Cardiac muscle cell (in vitro differentiated cells and primary cell): Measurements from ENCODE around the gene HAND2. TPM values are rescaled to one million over a fixed set of nuclear protein-coding genes. Genes with fewer than 3 reads are reported as not detected.

Experiments
- DNase-seq, 2 donors: peaks; one replicate each; pipeline versions ENCODE4 v3.0.0 to v3.0.0-alpha.2; 2010 to 2017; ENCODE audit warnings: low read depth in 1 of 2, low spot score in 1 of 2
- H3K27ac ChIP-seq: fragments of 200-600 bp; sonication (generic); 2 replicates; pipeline ENCODE4 v1.5.1; 2016
- H3K27me3 ChIP-seq: fragments of 200-600 bp; sonication (generic); 2 replicates; pipeline ENCODE4 v1.6.0; 2016; ENCODE audit warnings: control low read depth
- H3K36me3 ChIP-seq: fragments of 200-600 bp; sonication (generic); 2 replicates; pipeline ENCODE4 v1.5.1; 2016; ENCODE audit warnings: control low read depth
- H3K4me1 ChIP-seq: fragments of 200-600 bp; sonication (generic); 2 replicates; pipeline ENCODE4 v1.8.1; 2017; ENCODE audit warnings: low read depth, mild to moderate bottlenecking, mixed run types
- H3K4me3 ChIP-seq: fragments of 200-600 bp; sonication (generic); 2 replicates; pipeline ENCODE4 v1.5.1; 2016; ENCODE audit warnings: mild to moderate bottlenecking
- H3K9me3 ChIP-seq: fragments of 200-600 bp; sonication (generic); 2 replicates; pipeline ENCODE4 v1.5.1; 2017; ENCODE audit warnings: low read depth, mild to moderate bottlenecking, control low read depth
- polyA plus RNA-seq: library from polyadenylated mRNA; unstranded; fragments of >200 nt; fragmentation: Nextera tagmentation; extraction: Ambion mirVana; gene quantifications from 2 replicates; pipeline ENCODE4 v1.2.1, GENCODE V29; 2016
- total RNA-seq: library from RNA; depleted of rRNA; stranded (reverse); fragments of >200 nt; gene quantifications from 2 replicates; pipeline ENCODE4 v1.2.3, GENCODE V29; 2016
- TF ChIP-seq, protein P1 (sequence below): IDR thresholded peaks from 2 replicates; pipeline ENCODE4 v1.5.1; 2012; ENCODE audit warnings: low read depth, mild to moderate bottlenecking, low read length

HAND2 gene
- total and polyA plus RNA-seq, 2 experiments from 2014 or later: 175 to 607 TPM

DNA sequence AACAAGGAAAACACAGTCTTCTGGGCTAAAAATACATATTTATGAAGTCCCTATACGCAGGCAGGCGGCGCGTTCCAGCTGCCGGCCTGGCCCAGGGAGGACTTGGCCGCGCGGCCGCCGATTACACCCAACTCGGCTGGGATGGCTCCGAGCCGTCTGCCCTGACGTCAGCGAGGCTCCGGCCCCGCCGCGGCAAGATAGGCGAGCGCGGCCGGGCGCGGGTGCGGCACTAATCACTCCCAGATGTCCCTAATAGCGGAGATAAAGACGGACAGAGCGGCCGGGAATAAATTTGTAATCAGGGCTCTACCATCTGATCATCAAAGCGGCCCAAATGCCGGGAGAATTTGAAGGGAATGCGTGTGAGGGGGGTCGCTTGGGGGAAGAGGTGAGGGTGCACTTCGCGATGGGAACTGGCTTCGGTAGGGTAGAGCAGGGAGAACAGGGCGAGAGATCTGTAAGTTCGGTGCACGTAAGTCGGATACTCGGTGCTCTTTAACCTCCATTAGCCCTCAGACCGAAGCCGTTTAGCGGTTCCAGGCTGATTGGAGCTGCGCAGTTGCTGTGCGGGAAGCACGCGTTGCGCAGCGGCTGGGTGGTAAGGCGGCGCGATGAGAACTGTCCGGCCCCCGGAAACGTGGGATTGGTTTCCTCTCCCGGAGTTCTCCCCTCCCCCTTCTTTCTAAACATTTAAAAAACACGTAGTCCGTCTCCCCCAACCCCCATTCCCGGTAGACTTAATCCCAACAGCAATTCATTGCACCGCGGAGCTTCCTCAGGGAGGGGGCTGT lies 7.7 kb downstream of the HAND2 start:
- TF ChIP-seq, protein P1, sequence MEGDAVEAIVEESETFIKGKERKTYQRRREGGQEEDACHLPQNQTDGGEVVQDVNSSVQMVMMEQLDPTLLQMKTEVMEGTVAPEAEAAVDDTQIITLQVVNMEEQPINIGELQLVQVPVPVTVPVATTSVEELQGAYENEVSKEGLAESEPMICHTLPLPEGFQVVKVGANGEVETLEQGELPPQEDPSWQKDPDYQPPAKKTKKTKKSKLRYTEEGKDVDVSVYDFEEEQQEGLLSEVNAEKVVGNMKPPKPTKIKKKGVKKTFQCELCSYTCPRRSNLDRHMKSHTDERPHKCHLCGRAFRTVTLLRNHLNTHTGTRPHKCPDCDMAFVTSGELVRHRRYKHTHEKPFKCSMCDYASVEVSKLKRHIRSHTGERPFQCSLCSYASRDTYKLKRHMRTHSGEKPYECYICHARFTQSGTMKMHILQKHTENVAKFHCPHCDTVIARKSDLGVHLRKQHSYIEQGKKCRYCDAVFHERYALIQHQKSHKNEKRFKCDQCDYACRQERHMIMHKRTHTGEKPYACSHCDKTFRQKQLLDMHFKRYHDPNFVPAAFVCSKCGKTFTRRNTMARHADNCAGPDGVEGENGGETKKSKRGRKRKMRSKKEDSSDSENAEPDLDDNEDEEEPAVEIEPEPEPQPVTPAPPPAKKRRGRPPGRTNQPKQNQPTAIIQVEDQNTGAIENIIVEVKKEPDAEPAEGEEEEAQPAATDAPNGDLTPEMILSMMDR: no peak
- Histone ChIP-seq H3K36me3 (peaks cover 32% of the 10 kb centered on the region), H3K27me3 (peaks cover 9% of the 10 kb centered on the region), H3K27ac (peak overlapping the region; percentile 98), H3K4me1 (peaks cover 35% of the 10 kb centered on the region), H3K9me3 (no peaks in the 10 kb centered on the region), H3K4me3 (peak overlapping the region; percentile 96)
- DNase-seq: peak; percentile 94 to 97

DNA sequence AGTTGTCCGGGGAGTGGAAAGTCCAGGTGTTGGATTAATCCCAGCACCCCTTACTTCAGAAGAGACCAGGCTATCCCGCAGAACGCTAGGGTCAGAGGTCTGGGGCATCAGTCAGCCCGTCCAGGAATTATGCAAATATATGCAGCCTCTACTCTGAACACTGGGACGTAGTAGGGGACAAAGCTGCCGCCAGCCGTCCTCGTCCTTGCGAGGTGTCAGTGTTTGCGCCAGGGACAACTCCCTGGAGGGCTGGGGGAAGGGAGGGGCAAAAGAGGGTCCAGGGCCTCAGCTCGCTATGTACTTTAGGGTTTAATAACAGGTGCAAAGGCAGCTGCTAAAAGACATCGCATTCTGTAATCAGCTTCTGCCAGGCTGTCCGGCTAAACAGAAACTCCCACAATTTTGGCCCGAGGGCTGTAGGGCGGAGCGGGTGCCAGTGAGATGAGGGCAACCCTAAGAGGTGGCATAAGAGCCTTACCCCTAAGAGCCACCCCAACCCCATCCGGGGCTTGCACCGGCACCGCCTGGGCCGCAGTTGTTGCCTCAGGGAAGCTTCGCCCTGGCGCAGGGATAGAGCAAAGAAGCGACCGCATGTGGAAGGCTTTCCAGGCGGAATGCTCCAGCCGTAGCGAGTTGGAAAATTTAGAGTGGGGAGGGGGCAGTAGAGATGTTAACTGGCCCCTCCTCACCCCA lies 8.4 kb downstream of the HAND2 start:
- peaks cover 35% of the 10 kb centered on the region for H3K4me1 ChIP-seq
- TF ChIP-seq, protein P1: no peak
- H3K36me3 ChIP-seq: peaks cover 25% of the 10 kb centered on the region
- no peaks in the 10 kb centered on the region for H3K9me3 ChIP-seq
- peak in 1 of 2 donors; percentile 56 for DNase-seq
- peak overlapping the region; percentile 98 for H3K27ac ChIP-seq
- peak overlapping the region; percentile 96 for H3K4me3 ChIP-seq
- peaks cover 9% of the 10 kb centered on the region for H3K27me3 ChIP-seq

DNA sequence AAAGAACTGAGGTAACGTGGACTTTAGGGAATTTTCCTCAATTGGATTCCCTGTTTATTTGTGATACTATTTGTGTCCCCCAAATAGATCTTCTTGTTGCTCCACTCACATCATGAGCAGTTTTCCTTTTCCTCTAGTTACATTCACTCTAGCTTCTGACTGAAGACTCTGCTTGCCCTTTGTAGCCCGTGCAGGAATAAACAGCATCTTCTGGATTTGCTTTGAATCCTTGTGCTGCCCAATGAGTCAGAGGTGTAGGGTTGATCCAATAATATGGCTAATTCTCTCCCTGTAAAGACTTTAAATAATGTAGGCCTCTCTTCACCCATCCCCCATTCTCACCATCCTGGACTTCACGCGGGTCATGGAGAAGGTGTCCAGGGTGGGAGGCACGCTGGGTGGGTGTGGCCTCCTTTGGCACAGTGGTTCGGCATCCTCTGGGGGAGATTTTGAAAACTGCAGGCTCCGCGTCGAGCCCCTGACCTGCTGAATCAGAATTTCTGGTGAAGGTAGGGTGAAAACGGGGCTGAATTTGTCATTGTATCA lies 9.0 kb downstream of the HAND2 start:
- H3K27ac ChIP-seq: peak overlapping the region; percentile 98
- peak overlapping the region; percentile 96 for H3K4me3 ChIP-seq
- H3K4me1 ChIP-seq: peaks cover 39% of the 10 kb centered on the region

DNA sequence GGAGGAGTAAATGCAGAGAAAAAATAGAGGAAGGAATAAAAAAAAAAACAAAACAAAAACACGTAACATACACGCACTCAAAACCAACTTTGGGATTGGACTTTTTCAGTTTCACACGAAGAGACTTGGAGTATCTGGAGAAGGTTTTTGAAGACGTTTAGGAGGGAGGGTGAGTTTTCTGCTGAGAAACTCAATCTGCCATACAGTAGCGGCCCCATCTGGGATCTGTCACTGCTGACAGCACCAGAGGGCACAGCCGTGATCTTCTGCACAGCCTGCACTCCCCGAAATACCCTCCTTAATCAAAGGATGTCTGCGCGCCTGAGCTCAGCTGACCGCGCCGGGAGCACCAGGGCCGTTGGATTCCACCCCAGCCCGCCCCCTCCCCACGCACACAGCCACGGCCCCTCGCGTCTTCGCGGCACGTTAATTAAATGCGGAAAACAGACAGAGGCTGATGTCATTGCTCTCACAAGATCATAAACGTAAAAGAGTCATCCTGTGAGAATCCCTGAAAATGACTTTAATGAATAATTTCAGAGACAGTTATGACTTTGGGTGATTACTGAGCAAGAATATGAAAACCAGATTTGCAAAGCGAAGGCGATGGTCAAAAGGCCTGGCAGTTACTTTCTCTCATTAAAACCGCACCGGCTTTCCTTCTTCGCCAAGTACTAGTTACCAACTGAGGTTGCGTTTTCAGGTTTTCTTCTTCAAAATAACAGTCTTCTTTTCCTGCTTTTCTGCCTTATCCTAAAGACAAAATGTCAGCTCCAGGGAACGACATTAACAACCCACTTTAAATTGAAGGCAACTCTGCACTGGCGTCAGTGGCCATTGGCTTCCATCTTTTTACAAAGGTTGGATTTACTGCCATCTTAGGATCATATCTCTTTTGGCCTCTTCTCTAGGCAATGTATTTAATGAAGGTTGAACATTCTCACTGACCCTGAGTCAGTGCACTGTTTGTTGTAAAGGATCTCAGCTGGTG lies 10.6 kb downstream of the HAND2 start:
- peak; percentile 68 to 89 for DNase-seq

More for the DNA sequence above, 9.0 kb downstream of the HAND2 start:
- peaks cover 19% of the 10 kb centered on the region for H3K36me3 ChIP-seq
- DNase-seq: peak in 1 of 2 donors; percentile 29
- TF ChIP-seq, protein P1: no peak
- H3K27me3 ChIP-seq: peaks cover 10% of the 10 kb centered on the region
- no peaks in the 10 kb centered on the region for H3K9me3 ChIP-seq

More for the DNA sequence above, 10.6 kb downstream of the HAND2 start:
- Histone ChIP-seq H3K4me3 (peak overlapping the region; percentile 56), H3K27ac (peak overlapping the region; percentile 98), H3K9me3 (no peaks in the 10 kb centered on the region), H3K36me3 (peaks cover 5% of the 10 kb centered on the region), H3K4me1 (peaks cover 38% of the 10 kb centered on the region), H3K27me3 (peaks cover 12% of the 10 kb centered on the region)
- TF ChIP-seq, protein P1: no peak
